Loucy (cell line): Measurements from ENCODE around the gene TRIM46.

ENCODE experiments used
- CTCF ChIP-seq: fragments of 200-600 bp; sonication (generic); conservative IDR thresholded peaks from 2 replicates; pipeline ENCODE4 v1.5.1; 2014; ENCODE audit warnings: mild to moderate bottlenecking, antibody characterized with exemption, low read length
- EZH2phosphoT487 ChIP-seq: fragments of 200-600 bp; IDR thresholded peaks from 2 replicates; pipeline ENCODE4 v1.6.1; 2018; ENCODE audit warnings: antibody characterized with exemption, mild to moderate bottlenecking, moderate library complexity, borderline replicate concordance

GRCh38 chr1:155134880-155135414 lies 38.7 kb upstream of the TRIM46 start:
- TF ChIP-seq CTCF (no peak), EZH2phosphoT487 (no peak)
